ENCODE data around the gene CHD3. TPM values are rescaled to one million over a fixed set of nuclear protein-coding genes. Genes with fewer than 3 reads are reported as not detected.
"Not testable (repeated sequence)": the region's sequence is repeated elsewhere in the genome, so short reads cannot be mapped to it uniquely, and the experiment has no call there.

Gene CHD3
- total RNA-seq, 2 donors from 2014 or later: 53.7 to 69.9 TPM

- Histone ChIP-seq H3K36me3 (replicated peaks in 1 of 2; ENCODE audit: insufficient read depth in 1 of 2, low read depth in 2 of 2) (no peaks in the 10 kb centered on the region), H3K4me1 (peaks cover 15% of the 10 kb centered on the region), H3K27ac (no peak overlapping the region), H3K9me3 (no peaks in the 10 kb centered on the region), H3K27me3 (no peaks in the 10 kb centered on the region), H3K4me3 (no peak overlapping the region)
- DNase-seq (peak; percentile 37 to 65 (median 56)), ATAC-seq (no peak)
- no peak for TF ChIP-seq POLR2A (IDR thresholded peaks at IDR 0.05)
- TF ChIP-seq, protein P1, sequence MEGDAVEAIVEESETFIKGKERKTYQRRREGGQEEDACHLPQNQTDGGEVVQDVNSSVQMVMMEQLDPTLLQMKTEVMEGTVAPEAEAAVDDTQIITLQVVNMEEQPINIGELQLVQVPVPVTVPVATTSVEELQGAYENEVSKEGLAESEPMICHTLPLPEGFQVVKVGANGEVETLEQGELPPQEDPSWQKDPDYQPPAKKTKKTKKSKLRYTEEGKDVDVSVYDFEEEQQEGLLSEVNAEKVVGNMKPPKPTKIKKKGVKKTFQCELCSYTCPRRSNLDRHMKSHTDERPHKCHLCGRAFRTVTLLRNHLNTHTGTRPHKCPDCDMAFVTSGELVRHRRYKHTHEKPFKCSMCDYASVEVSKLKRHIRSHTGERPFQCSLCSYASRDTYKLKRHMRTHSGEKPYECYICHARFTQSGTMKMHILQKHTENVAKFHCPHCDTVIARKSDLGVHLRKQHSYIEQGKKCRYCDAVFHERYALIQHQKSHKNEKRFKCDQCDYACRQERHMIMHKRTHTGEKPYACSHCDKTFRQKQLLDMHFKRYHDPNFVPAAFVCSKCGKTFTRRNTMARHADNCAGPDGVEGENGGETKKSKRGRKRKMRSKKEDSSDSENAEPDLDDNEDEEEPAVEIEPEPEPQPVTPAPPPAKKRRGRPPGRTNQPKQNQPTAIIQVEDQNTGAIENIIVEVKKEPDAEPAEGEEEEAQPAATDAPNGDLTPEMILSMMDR (IDR thresholded peaks at IDR 0.05): peak; percentile 46 to 96 (median 82)
- intact Hi-C loops (cut with DNase I): loop anchor here (5.0 kb wide), 2 partner anchors 34 to 124 kb away; no protein-coding TSS in a partner anchor
- 25 to 27% methylated on average over 3 of the region's 3 CpGs for WGBS, 2 donors
These were observed 25.7 kb upstream of the CHD3 start for GRCh38 chr17:7862692-7863437.

- not testable (repeated sequence) for H3K4me1 ChIP-seq; ATAC-seq; H3K36me3 ChIP-seq (replicated peaks in 1 of 2; ENCODE audit: insufficient read depth in 1 of 2, low read depth in 2 of 2); H3K27ac ChIP-seq; H3K27me3 ChIP-seq; DNase-seq; H3K4me3 ChIP-seq; H3K9me3 ChIP-seq
- 77 to 85% methylated on average over 5 of the region's 5 CpGs for WGBS, 2 donors
- intact Hi-C loops (cut with DNase I): loop anchor here (5.0 kb wide), 2 partner anchors 33 to 123 kb away; no protein-coding TSS in a partner anchor
These were observed 24.2 kb upstream of the CHD3 start for GRCh38 chr17:7864384-7864783.

DNA sequence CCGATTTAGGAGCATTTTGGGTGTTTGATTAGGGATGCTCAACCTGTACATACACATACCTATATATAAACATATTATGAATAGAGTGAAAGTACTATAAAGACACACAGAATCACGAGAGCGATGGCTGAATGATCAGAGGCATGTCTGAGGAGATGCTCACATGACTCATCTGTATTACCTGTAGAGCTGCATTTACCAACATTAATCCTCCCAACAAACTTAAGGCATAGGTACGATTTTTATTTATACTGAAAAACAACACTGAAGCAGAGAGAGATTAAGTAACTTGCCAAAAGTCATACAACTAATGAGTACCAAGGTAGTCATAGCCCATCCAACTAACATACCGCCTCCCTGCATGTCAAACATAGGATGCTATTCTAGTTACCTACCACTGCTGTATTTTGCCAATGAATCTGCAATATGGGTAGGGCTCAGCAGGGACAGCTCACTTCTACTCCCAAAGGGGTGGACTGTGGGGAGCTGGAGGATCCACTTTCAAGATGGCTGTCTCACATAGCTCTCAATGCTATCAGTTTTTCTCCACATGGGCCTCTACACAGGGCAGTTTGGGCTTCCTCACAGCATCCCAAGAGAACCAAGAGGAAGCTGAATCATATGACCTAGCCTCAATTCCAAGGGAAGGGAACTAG is 23.5 kb upstream of the CHD3 start:
- intact Hi-C loops (cut with DNase I): loop anchor here (5.0 kb wide), 2 partner anchors 32 to 122 kb away; no protein-coding TSS in a partner anchor
- no peak for DNase-seq
- Histone ChIP-seq H3K4me3 (no peak overlapping the region), H3K27me3 (no peaks in the 10 kb centered on the region), H3K9me3 (no peaks in the 10 kb centered on the region), H3K4me1 (no peaks in the 10 kb centered on the region), H3K36me3 (replicated peaks in 1 of 2; ENCODE audit: insufficient read depth in 1 of 2, low read depth in 2 of 2) (no peaks in the 10 kb centered on the region), H3K27ac (no peak overlapping the region)
- no peak for ATAC-seq
- no peak for TF ChIP-seq POLR2A (IDR thresholded peaks at IDR 0.05)
- TF ChIP-seq, protein P1 (IDR thresholded peaks at IDR 0.05): no peak
- 85 to 90% methylated on average over 5 of the region's 5 CpGs for WGBS, 2 donors

DNA sequence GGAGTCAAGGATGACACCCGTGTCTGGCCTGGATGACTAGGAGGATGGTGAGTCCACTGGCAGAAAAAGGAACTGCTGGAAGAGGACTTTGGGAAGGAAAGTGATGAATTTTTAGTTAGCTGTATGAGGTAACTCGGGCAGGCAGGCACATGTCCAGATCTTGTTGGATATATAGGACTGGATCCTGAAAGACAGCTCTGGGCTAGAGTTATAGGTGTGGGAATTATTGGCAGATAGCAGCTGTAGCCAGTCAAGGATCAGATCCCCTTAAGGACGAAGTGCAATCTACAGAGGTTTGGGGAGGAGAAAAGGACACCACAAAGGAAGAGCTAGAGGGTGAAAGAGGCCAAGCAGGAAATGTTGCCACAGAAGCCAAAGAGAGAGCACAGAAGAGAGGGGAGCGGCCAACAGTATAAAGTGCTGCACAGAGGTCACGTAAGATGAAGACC is 20.7 kb upstream of the CHD3 start:
- H3K36me3 ChIP-seq (replicated peaks in 1 of 2; ENCODE audit: insufficient read depth in 1 of 2, low read depth in 2 of 2): no peaks in the 10 kb centered on the region
- H3K27ac ChIP-seq: no peak overlapping the region
- H3K4me3 ChIP-seq: no peak overlapping the region
- TF ChIP-seq POLR2A (IDR thresholded peaks at IDR 0.05): no peak
- TF ChIP-seq, protein P1 (IDR thresholded peaks at IDR 0.05): no peak
- intact Hi-C loops (cut with DNase I): no loop called here
- WGBS, 2 donors: 44 to 65% methylated on average over 5 of the region's 5 CpGs
- ATAC-seq: no peak
- no peaks in the 10 kb centered on the region for H3K27me3 ChIP-seq
- no peak for DNase-seq
- no peaks in the 10 kb centered on the region for H3K4me1 ChIP-seq
- H3K9me3 ChIP-seq: no peaks in the 10 kb centered on the region

DNA sequence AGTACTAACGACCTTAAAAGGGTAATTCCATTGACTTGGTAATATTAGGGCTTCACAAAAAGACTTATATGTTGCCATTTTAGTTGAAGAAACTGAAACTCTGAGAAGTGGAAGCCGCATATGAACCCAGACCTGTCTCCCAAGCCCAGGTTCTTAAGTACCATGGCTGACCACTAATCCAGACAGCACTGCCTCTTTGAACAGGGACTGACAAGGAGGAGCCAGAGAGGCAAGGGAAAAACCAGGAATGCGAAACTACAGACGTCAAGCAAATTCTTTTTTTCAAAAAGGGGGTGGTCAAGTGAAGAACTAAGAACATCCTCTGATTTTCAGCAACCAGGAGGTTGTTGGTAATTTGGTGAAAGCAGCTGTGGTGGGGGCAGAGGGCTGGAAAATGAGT is 15.5 kb upstream of the CHD3 start:
- Histone ChIP-seq H3K4me1 (no peaks in the 10 kb centered on the region), H3K4me3 (no peak overlapping the region), H3K9me3 (no peaks in the 10 kb centered on the region), H3K27ac (no peak overlapping the region), H3K36me3 (replicated peaks in 1 of 2; ENCODE audit: insufficient read depth in 1 of 2, low read depth in 2 of 2) (no peaks in the 10 kb centered on the region), H3K27me3 (no peaks in the 10 kb centered on the region)
- no peak for DNase-seq
- intact Hi-C loops (cut with DNase I): no loop called here
- 66 to 75% methylated on average over 4 of the region's 4 CpGs for WGBS, 2 donors
- TF ChIP-seq, protein P1 (IDR thresholded peaks at IDR 0.05): no peak
- TF ChIP-seq POLR2A (IDR thresholded peaks at IDR 0.05): no peak
- ATAC-seq: no peak
